Lower leg skin (tissue), 4 donors: Measurements from ENCODE around the gene CLDND2. TPM values are rescaled to one million over a fixed set of nuclear protein-coding genes. Genes with fewer than 3 reads are reported as not detected.

Source experiments
- DNase-seq, 2 donors: peaks; one replicate each; pipeline ENCODE4 v3.0.0-alpha.2; 2019; ENCODE audit warnings: low spot score in 2 of 2
- H3K4me3 ChIP-seq: fragments of 200-600 bp; sonication (generic); 2 replicates; pipeline ENCODE4 v1.5.1; 2017; ENCODE audit warnings: mild to moderate bottlenecking, low read depth; ENCODE audit not compliant: poor library complexity, severe bottlenecking
- CTCF ChIP-seq, 3 donors: fragments of 450-650 bp; IDR thresholded peaks; one replicate each; pipeline ENCODE4 v1.5.1; 2016; ENCODE audit warnings: antibody characterized with exemption in 3 of 3, mild to moderate bottlenecking in 3 of 3, moderate library complexity in 2 of 3
- POLR2A ChIP-seq, 2 donors: fragments of 450-650 bp; IDR thresholded peaks; one replicate each; pipeline ENCODE4 v1.6.1; 2016 to 2017; ENCODE audit warnings: antibody characterized with exemption in 2 of 2, mild to moderate bottlenecking in 1 of 2, moderate library complexity in 1 of 2
- WGBS, 2 donors: methylation state at CpG; one replicate each; pipeline ENCODE4 v1.1.5; 2018; 5-methylcytosine and 5-hydroxymethylcytosine counted together
- intact Hi-C: fragments of 100-400 bp; cut with DNase I; formaldehyde crosslinking; loops from one replicate; pipeline ENCODE4 v1.15.0; 2023; ENCODE audit warnings: low total_unique reads
- total RNA-seq, 4 donors: library from RNA; depleted of rRNA; stranded (reverse); fragments of >200 nt; gene quantifications; one replicate each; pipeline ENCODE4 v1.1.0, GENCODE V29; 2016

CLDND2 gene
- total RNA-seq, 4 donors from 2014 or later, result 1.8 TPM; not detected in 3

- WGBS, 2 donors, result 77 to 88% methylated on average over 10 to 12 of the region's 12 CpGs
- intact Hi-C loops, result no loop called here
- no peak for DNase-seq
- TF ChIP-seq POLR2A (IDR thresholded peaks at IDR 0.05), result no peak
- no peak for TF ChIP-seq CTCF (IDR thresholded peaks at IDR 0.05)
- H3K4me3 ChIP-seq, result no peak overlapping the region
Observed at GRCh38 chr19:51354103-51354741, 14.6 kb downstream of the CLDND2 start.

DNA sequence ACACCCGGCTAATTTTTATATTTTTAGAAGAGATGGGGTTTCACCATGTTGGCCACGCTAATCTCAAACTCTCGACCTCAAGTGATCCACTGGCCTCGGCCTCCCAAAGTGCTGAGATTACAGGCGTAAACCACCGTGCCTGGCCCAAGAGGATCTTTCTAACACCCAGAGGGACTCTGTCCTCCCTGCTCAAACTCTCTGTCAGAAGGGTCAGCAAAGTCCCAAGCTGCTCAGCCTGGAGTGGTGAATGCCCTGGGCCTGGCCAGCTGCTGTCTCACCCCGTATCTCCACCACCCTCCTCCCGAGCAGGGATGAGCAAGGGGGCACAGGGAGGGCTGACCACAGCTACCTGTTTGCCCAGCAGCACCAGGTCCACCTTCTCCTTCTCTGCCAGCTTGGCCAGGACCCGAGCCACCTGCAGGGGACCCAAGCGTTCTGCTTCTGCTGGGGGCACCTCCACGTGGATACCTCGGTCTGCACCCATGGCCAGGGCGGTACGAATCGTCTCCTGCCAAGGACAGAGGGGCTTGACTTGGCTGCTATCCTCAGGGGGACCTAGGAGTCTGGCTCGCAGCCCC, 15.9 kb downstream of the CLDND2 start:
- no peak for TF ChIP-seq CTCF (IDR thresholded peaks at IDR 0.05)
- TF ChIP-seq POLR2A (IDR thresholded peaks at IDR 0.05), result no peak
- 95 to 96% methylated on average over 16 of the region's 16 CpGs for WGBS, 2 donors
- intact Hi-C loops, result no loop called here
- H3K4me3 ChIP-seq, result no peak overlapping the region
- no peak for DNase-seq

DNA sequence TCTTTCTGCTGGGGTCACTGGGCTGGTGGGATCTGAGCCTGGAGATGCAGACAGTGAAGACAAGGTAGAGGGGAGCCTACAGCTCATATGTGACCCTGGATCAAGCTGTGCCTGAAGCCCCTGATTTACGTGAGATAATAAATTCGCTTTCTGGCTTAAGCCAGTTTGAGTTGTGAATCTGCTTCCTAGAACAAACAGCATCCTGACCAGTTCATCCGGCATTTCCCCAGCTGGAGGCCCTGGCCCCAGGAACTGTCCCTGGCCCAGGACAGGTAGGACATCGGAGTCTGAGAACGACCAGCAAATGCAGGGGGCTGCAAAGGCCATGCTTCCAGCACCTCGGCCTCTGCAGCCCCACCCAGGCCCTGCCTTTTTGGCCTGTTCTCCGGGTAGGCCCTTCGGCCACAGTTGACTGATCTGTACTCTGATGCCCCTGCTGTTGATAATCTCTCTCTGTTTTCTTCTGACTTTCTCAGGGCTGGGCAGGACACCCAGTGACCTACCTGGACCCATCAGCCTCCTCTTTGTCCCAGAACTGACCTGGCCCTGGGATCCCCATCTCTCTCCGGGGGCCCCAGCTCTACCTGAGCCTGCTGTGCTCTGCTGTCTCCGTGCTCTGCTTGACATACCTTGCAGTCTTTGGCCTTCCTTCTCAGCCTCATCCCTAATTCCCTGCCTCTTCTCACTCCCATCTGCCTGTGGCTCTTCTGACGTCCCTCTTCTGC, 17.4 kb downstream of the CLDND2 start:
- WGBS, 2 donors, result 95 to 97% methylated on average over 11 of the region's 11 CpGs
- no peak overlapping the region for H3K4me3 ChIP-seq
- intact Hi-C loops, result no loop called here
- no peak for DNase-seq
- TF ChIP-seq CTCF (IDR thresholded peaks at IDR 0.05) (no peak), POLR2A (IDR thresholded peaks at IDR 0.05) (no peak)

- intact Hi-C loops, result no loop called here
- DNase-seq, result no peak
- no peak overlapping the region for H3K4me3 ChIP-seq
- no peak for TF ChIP-seq POLR2A (IDR thresholded peaks at IDR 0.05)
- no peak for TF ChIP-seq CTCF (IDR thresholded peaks at IDR 0.05)
- 89 to 90% methylated on average over 10 of the region's 10 CpGs for WGBS, 2 donors
Observed at GRCh38 chr19:51347209-51347928, 21.4 kb downstream of the CLDND2 start.

GRCh38 chr19:51346742-51347141, 22.1 kb downstream of the CLDND2 start:
- DNase-seq, result no peak
- WGBS, 2 donors, result 89% methylated on average over 12 to 17 of the region's 17 CpGs
- intact Hi-C loops, result no loop called here
- no peak overlapping the region for H3K4me3 ChIP-seq
- TF ChIP-seq CTCF (IDR thresholded peaks at IDR 0.05), result no peak
- no peak for TF ChIP-seq POLR2A (IDR thresholded peaks at IDR 0.05)
